ENCODE data around the gene ASPN. TPM values are rescaled to one million over a fixed set of nuclear protein-coding genes. Genes with fewer than 3 reads are reported as not detected.

Gene ASPN
- total and polyA plus RNA-seq, 9 of the 15 experiments (the other 6 are each of a cell fraction or from before 2014, with no cell fraction given) = 0.03 to 0.07 TPM; not detected in 7

DNA sequence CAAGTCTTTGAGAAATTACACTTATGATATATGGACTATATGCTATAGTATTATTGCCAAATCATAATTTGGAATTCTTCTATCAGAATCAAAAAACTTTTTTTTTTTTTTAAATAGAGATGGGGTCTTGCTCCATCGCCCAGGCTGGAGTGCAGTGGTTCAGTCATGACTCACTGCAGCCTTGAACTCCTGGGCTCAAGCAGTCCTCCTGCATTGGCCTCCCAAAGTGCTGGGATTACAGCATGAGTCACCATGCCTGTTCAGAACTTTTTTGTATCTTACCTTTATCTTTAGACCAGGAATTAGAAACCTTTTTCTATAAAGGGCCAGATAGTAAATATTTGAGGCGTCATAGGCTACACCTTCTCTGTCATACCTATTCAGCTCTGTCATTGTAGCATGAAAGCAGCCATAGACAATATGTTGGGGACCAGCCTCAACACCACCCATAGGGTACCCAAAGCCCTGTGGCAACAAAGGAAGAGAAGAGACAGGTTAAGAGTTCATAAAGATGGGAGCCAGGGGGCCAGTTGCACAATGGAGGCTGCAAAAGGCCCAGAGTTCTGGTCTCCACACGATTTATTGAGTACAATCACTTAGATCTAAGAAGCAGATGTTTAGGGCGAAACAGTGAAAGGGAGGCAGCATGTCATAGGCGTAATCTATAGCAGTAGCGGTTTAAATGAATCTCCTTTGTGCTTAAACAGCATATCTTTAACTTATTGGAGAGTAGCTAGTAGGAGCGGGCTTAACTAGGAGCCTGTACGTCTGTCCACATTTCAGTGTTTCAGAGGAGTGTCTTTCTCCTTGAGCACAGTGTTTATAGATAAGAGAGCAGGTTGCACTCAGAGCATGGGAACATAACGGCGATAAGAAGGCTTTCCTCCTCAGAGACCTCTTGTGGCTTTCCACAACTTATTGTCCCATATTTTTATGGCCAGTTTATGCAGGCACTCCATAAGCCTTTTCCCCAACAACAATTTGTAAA lies 41.0 kb upstream of the ASPN start (continued):
- TF ChIP-seq, protein P1, sequence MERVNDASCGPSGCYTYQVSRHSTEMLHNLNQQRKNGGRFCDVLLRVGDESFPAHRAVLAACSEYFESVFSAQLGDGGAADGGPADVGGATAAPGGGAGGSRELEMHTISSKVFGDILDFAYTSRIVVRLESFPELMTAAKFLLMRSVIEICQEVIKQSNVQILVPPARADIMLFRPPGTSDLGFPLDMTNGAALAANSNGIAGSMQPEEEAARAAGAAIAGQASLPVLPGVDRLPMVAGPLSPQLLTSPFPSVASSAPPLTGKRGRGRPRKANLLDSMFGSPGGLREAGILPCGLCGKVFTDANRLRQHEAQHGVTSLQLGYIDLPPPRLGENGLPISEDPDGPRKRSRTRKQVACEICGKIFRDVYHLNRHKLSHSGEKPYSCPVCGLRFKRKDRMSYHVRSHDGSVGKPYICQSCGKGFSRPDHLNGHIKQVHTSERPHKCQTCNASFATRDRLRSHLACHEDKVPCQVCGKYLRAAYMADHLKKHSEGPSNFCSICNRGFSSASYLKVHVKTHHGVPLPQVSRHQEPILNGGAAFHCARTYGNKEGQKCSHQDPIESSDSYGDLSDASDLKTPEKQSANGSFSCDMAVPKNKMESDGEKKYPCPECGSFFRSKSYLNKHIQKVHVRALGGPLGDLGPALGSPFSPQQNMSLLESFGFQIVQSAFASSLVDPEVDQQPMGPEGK (CRISPR knock-in tag; IDR thresholded peaks at IDR 0.05; ENCODE audit: borderline replicate concordance) = no peak
- no peak for TF ChIP-seq RAD21 (CRISPR knock-in tag; conservative IDR thresholded peaks at IDR 0.05 in 1 of 2, IDR thresholded peaks at IDR 0.05 in 1 of 2)
- TF ChIP-seq, protein P2, sequence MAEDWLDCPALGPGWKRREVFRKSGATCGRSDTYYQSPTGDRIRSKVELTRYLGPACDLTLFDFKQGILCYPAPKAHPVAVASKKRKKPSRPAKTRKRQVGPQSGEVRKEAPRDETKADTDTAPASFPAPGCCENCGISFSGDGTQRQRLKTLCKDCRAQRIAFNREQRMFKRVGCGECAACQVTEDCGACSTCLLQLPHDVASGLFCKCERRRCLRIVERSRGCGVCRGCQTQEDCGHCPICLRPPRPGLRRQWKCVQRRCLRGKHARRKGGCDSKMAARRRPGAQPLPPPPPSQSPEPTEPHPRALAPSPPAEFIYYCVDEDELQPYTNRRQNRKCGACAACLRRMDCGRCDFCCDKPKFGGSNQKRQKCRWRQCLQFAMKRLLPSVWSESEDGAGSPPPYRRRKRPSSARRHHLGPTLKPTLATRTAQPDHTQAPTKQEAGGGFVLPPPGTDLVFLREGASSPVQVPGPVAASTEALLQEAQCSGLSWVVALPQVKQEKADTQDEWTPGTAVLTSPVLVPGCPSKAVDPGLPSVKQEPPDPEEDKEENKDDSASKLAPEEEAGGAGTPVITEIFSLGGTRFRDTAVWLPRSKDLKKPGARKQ (CRISPR knock-in tag; IDR thresholded peaks at IDR 0.05) = no peak
- 0 out of 2 replicates have a peak, but pooled peaks have one; percentile 16 for TF ChIP-seq ZNF644 (tag; IDR thresholded peaks at IDR 0.05; ENCODE audit: low read depth)
- TF ChIP-seq XRCC5 (IDR thresholded peaks at IDR 0.05; ENCODE audit: low read depth, low read length) = no peak
- peak; percentile 46; the same call in 1 of the 2 replicates for TF ChIP-seq CTBP1 (IDR thresholded peaks at IDR 0.05; ENCODE audit: borderline replicate concordance)
- TF ChIP-seq SMARCA5 (IDR thresholded peaks at IDR 0.05) = no peak
- no peak for TF ChIP-seq NUFIP1 (IDR thresholded peaks at IDR 0.05; ENCODE audit: partially characterized antibody)
- TF ChIP-seq, protein P3, sequence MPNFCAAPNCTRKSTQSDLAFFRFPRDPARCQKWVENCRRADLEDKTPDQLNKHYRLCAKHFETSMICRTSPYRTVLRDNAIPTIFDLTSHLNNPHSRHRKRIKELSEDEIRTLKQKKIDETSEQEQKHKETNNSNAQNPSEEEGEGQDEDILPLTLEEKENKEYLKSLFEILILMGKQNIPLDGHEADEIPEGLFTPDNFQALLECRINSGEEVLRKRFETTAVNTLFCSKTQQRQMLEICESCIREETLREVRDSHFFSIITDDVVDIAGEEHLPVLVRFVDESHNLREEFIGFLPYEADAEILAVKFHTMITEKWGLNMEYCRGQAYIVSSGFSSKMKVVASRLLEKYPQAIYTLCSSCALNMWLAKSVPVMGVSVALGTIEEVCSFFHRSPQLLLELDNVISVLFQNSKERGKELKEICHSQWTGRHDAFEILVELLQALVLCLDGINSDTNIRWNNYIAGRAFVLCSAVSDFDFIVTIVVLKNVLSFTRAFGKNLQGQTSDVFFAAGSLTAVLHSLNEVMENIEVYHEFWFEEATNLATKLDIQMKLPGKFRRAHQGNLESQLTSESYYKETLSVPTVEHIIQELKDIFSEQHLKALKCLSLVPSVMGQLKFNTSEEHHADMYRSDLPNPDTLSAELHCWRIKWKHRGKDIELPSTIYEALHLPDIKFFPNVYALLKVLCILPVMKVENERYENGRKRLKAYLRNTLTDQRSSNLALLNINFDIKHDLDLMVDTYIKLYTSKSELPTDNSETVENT (CRISPR knock-in tag; IDR thresholded peaks at IDR 0.05) = no peak
- TF ChIP-seq ZFPM2 (CRISPR knock-in tag; IDR thresholded peaks at IDR 0.05) = no peak
- TF ChIP-seq, protein P4, sequence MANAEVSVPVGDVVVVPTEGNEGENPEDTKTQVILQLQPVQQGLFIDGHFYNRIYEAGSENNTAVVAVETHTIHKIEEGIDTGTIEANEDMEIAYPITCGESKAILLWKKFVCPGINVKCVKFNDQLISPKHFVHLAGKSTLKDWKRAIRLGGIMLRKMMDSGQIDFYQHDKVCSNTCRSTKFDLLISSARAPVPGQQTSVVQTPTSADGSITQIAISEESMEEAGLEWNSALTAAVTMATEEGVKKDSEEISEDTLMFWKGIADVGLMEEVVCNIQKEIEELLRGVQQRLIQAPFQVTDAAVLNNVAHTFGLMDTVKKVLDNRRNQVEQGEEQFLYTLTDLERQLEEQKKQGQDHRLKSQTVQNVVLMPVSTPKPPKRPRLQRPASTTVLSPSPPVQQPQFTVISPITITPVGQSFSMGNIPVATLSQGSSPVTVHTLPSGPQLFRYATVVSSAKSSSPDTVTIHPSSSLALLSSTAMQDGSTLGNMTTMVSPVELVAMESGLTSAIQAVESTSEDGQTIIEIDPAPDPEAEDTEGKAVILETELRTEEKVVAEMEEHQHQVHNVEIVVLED (CRISPR knock-in tag; IDR thresholded peaks at IDR 0.05) = no peak
- TF ChIP-seq ERF (CRISPR knock-in tag; IDR thresholded peaks at IDR 0.05) = no peak
- TF ChIP-seq NFRKB (IDR thresholded peaks at IDR 0.05; ENCODE audit: low read depth) = no peak
- TF ChIP-seq CHD4 (IDR thresholded peaks at IDR 0.05; ENCODE audit: insufficient read depth, insufficient replicate concordance, low read depth, low read length, poor library complexity, severe bottlenecking) = peak; percentile 34
- no peak for TF ChIP-seq ZFP30 (CRISPR knock-in tag; IDR thresholded peaks at IDR 0.05; ENCODE audit: borderline replicate concordance)

Measured in K562 (cell line).